GM15510 (cell line): Measurements from ENCODE around the gene DNAJC27.

Experiments
- POLR2A ChIP-seq: IDR thresholded peaks from 3 replicates; pipeline ENCODE4 v1.6.1; 2011; ENCODE audit warnings: borderline replicate concordance; ENCODE audit not compliant: insufficient read length; ENCODE audit errors: extremely low read depth

The DNAJC27 gene

DNA sequence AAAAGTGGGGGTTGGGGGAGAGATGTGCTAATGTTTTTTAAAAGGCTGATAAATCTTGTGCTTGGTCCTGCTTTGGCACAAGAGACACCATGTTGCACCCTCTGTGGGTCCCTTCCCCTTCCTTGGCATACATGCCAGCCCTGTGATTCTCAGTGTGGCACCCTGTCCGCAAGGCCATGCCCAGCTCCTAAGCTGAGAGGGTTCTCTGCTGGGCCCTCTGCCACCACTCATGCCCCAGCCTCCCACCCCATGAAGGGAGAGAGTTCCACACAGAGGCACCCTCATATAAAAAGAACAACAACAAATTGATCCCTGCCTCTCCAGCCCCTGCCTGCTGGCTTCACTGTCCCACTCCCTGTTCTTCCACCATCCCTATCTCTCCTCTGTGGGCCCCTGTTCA is 49.2 kb downstream of the DNAJC27 start:
- TF ChIP-seq POLR2A: no peak

DNA sequence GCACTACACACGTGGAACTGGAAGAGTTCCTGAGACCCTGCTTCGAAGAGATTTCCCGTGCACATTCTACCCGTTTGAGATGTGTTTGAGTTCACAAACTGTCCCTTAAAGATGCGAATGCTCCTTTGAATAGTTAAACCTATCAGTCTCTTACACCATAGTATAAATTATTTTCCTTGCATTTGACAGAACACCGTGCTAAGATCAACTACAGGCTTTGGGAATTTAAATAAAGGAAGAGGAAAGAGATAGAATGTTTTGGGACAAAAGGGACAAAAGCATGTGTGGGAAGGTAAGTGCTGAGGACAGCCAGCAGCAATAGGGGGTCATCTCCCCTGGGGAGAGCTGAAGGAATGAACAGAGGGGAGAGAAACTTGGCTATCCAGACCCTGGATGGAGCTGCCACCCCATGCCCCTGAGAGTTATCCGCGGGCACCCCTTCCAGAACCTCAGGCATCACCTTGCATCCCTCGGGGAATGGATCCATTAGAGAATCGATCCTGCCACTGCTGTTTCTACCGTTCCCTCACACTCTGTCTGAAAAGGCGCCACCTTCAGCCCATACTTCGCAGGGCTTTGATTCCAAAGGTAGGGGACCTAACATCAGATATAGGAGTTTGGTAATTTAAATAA is 50.8 kb downstream of the DNAJC27 start:
- TF ChIP-seq POLR2A: no peak

DNA sequence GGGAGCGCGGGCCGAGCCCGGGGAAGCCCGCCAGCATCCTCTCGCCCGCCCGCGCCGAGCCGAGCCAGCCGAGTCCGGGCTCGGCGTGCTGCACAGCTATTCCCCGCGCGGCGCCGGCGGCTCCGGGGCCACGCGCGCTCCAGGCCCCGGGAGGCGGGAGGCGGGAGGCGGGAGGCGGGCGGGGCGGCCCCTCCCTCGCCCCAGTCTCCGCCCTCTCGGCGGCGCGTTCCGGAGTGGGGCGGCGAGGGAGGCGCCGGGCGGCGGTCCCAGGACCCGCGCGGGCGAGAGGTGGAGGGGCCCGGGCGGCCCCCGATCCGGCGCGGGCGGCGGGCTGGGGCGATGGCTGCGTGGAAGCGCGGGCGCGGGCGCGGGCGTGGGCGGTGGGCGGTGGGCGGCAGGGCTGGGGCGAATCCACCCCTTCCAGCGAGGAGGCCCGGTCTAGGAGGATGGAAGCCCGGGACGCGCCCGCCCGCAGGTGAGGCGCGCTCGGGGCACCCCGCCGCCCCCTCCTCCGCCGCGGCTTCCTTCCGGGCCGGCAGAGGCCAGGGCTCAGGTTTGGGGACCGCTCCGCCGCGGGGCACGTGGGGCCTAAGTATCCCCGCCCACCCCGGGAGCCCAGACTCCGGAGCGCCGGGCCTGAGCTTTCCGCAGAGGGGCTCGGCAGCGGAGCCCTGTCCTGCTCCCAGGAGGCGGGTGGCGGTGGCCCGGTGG is 51.5 kb downstream of the DNAJC27 start, which contains the start of gene ADCY3:
ADCY3 (minus strand) TSS at position 140 of the 711 bp plus-strand sequence. CDS start 1,250 bp downstream, outside the sequence.
- TF ChIP-seq POLR2A: no peak

- no peak for TF ChIP-seq POLR2A
Observed at GRCh38 chr2:24919506-24920097, 52.2 kb downstream of the DNAJC27 start.

GRCh38 chr2:24919037-24919505 is 52.7 kb downstream of the DNAJC27 start:
- TF ChIP-seq POLR2A: no peak

- TF ChIP-seq POLR2A: no peak
Observed at GRCh38 chr2:24918326-24919036, 53.3 kb downstream of the DNAJC27 start.

- no peak for TF ChIP-seq POLR2A
Observed at GRCh38 chr2:24917731-24918325, 53.9 kb downstream of the DNAJC27 start.

- TF ChIP-seq POLR2A: no peak
Observed at GRCh38 chr2:24917086-24917485, 54.7 kb downstream of the DNAJC27 start.

DNA sequence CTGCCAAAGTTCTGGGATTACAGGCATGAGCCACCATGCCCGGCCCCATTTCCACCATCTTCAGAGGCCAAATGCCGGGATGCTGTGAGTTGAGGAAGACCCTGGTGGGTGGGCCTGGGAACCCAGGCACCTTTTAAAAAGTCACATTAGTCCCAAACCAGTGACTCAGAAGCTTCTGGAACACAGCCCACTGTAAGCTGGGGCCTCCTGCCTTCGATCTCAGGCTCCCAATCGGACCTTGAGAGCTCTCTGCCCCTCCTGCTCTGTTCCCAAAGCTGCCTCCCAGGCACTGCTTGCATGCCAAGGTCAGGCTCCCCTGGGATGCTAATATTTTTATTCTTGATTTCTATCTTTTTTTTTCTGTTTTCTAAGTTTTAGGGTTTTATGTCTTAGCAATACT is 56.0 kb downstream of the DNAJC27 start:
- no peak for TF ChIP-seq POLR2A

DNA sequence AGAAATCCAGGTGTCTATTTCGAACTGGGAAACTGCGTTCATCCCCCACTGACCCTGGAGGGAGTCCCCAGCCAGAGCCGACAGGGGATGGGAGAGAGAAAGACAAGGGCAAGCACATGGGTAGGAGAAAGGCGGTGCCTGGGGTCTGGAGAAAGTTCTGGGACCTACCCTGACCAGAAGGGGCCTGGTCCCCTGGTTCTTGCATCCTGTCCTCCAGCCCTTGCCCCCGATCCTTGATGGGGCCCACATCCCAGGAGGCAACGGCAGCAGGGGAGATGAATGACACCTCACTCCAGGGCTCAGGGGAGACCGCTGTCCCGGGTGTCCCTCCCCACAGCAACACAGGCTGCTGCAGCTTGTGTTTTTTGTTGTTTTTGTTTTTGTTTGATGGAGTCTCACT is 56.6 kb downstream of the DNAJC27 start:
- no peak for TF ChIP-seq POLR2A

GRCh38 chr2:24914713-24915112 is 57.0 kb downstream of the DNAJC27 start:
- TF ChIP-seq POLR2A: no peak

- TF ChIP-seq POLR2A: no peak
Observed at GRCh38 chr2:24913911-24914310, 57.8 kb downstream of the DNAJC27 start.

GRCh38 chr2:24912986-24913385 is 58.8 kb downstream of the DNAJC27 start:
- TF ChIP-seq POLR2A: no peak

DNA sequence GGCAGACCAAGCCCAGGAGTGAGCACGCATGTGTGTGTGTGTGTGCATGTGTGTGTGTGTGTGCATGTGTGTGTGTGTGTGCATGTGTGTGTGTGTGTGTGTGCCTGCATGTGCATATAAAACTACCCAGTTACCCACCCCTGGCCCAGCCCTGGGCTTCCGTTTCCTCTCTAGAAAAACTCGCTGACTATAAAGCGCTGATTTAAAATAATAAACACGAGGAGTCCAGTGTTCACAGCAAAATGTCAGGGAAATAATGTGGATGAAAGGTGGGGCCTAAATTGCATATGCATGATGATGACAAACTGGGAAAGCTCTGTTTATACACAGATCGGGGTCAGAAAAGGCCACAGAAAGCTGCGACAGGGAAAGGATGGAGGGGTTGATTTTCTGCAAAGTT is 59.2 kb downstream of the DNAJC27 start:
- TF ChIP-seq POLR2A: no peak

DNA sequence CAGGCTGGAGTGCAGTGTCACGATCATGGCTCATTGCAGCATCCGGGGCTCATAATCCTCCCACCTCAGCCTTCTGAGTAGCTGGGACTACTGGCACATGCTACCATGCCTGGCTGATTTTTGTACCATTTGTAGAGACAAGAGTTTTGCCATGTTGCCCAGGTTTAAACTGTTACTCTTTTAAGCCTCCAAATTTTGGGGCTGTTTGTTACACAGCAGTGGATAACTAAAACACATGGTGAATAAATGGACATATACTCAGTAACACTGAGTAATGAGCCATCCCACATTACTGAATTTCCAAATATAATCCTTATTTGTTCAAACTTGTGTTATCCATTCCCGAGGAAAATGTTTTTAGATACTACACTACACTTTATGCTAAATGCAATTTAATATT is 61.5 kb downstream of the DNAJC27 start:
- TF ChIP-seq POLR2A: no peak
